Measurements from ENCODE around the gene UBAC2.
A peak's percentile ranks its signal among the peaks of the same experiment; 100 is the strongest.

UBAC2 gene

GRCh38 chr13:99200432-99201167 lies at the start of gene UBAC2:
Gene UBAC2 (plus strand): TSS chr13:99200854. CDS start chr13:99200909, 55 bp downstream.
- peak; percentile 6 for TF ChIP-seq CTCF (IDR thresholded peaks at IDR 0.05; ENCODE audit: control extremely low read depth, extremely low read depth, low read depth, missing control alignments)
- POLR2A ChIA-PET = no interaction called here
- DNase-seq (ENCODE audit: extremely low spot score) = peak; percentile 99
- CTCF ChIA-PET = interaction anchor here (0.8 to 8.6 kb wide), 17 partner anchors 7 to 236 kb away, joined by 3 to 73 read pairs (median 4); no protein-coding TSS in a partner anchor

GRCh38 chr13:99151516-99151915 lies 49.1 kb upstream of the UBAC2 start:
- no peak for TF ChIP-seq CTCF (IDR thresholded peaks at IDR 0.05; ENCODE audit: control extremely low read depth, extremely low read depth, low read depth, missing control alignments)
- no peak for DNase-seq (ENCODE audit: extremely low spot score)
- ChIA-PET CTCF (no interaction called here), POLR2A (no interaction called here)

- CTCF ChIA-PET = interaction anchor here (1.2 kb wide), 1 partner anchor 23 kb away, joined by 3 read pairs; no protein-coding TSS in a partner anchor
- no peak for TF ChIP-seq CTCF (IDR thresholded peaks at IDR 0.05; ENCODE audit: control extremely low read depth, extremely low read depth, low read depth, missing control alignments)
- no peak for DNase-seq (ENCODE audit: extremely low spot score)
- POLR2A ChIA-PET = no interaction called here
Observed at GRCh38 chr13:99153219-99153618, 47.4 kb upstream of the UBAC2 start.

- ChIA-PET CTCF (interaction anchor here (1.2 kb wide), 1 partner anchor 22 kb away, joined by 3 read pairs; no protein-coding TSS in a partner anchor), POLR2A (no interaction called here)
- no peak for DNase-seq (ENCODE audit: extremely low spot score)
- TF ChIP-seq CTCF (IDR thresholded peaks at IDR 0.05; ENCODE audit: control extremely low read depth, extremely low read depth, low read depth, missing control alignments) = no peak
Observed at GRCh38 chr13:99154064-99154463, 46.6 kb upstream of the UBAC2 start.

- no peak for DNase-seq (ENCODE audit: extremely low spot score)
- no peak for TF ChIP-seq CTCF (IDR thresholded peaks at IDR 0.05; ENCODE audit: control extremely low read depth, extremely low read depth, low read depth, missing control alignments)
- POLR2A ChIA-PET = no interaction called here
- CTCF ChIA-PET = no interaction called here
Observed at GRCh38 chr13:99155821-99156220, 44.8 kb upstream of the UBAC2 start.

- TF ChIP-seq CTCF (IDR thresholded peaks at IDR 0.05; ENCODE audit: control extremely low read depth, extremely low read depth, low read depth, missing control alignments) = no peak
- no peak for DNase-seq (ENCODE audit: extremely low spot score)
- POLR2A ChIA-PET = no interaction called here
- CTCF ChIA-PET = interaction anchor here (1.1 to 1.8 kb wide), 2 partner anchors 20 to 285 kb away, joined by 3 to 7 read pairs; no protein-coding TSS in a partner anchor
Observed at GRCh38 chr13:99157046-99157445, 43.6 kb upstream of the UBAC2 start.
